ENCODE measurements around the gene CCDC74B.
"Not testable (repeated sequence)": the region's sequence is repeated elsewhere in the genome, so short reads cannot be mapped to it uniquely, and the experiment has no call there.

CCDC74B gene

GRCh38 chr2:130183512-130184373, 38.8 kb upstream of the CCDC74B start:
- H3K27ac ChIP-seq (ENCODE audit: low read depth, low read length): no peak overlapping the region
- no peaks in the 10 kb centered on the region for H3K9me3 ChIP-seq (ENCODE audit: control insufficient read depth, insufficient read depth, low read length)
- no peaks in the 10 kb centered on the region for H3K27me3 ChIP-seq (ENCODE audit: control insufficient read depth, insufficient read depth, low read length)
- H3K4me1 ChIP-seq (ENCODE audit: control insufficient read depth, insufficient read depth, low read length): no peaks in the 10 kb centered on the region
- peak overlapping the region; percentile 100 for H3K4me3 ChIP-seq (ENCODE audit: low read depth, low read length)
- peaks cover 9% of the 10 kb centered on the region; the same call in 1 of the 2 replicates for H3K36me3 ChIP-seq (ENCODE audit: control insufficient read depth, insufficient read depth, low read length)
- no peak overlapping the region for H3K9ac ChIP-seq (ENCODE audit: low read depth, low read length)

GRCh38 chr2:130182826-130183511, 38.1 kb upstream of the CCDC74B start:
- Histone ChIP-seq H3K4me3 (ENCODE audit: low read depth, low read length) (peak overlapping the region; percentile 100), H3K36me3 (ENCODE audit: control insufficient read depth, insufficient read depth, low read length) (peaks cover 13% of the 10 kb centered on the region)
- H3K27ac ChIP-seq (ENCODE audit: low read depth, low read length); H3K9ac ChIP-seq (ENCODE audit: low read depth, low read length); H3K27me3 ChIP-seq (ENCODE audit: control insufficient read depth, insufficient read depth, low read length); H3K9me3 ChIP-seq (ENCODE audit: control insufficient read depth, insufficient read depth, low read length); H3K4me1 ChIP-seq (ENCODE audit: control insufficient read depth, insufficient read depth, low read length): not testable (repeated sequence)

- H3K4me3 ChIP-seq (ENCODE audit: low read depth, low read length): peak within 1 kb of the TSS; percentile 100
- peak within 1 kb of the TSS; percentile 98 for H3K9ac ChIP-seq (ENCODE audit: low read depth, low read length)
- H3K27me3 ChIP-seq (ENCODE audit: control insufficient read depth, insufficient read depth, low read length); H3K4me1 ChIP-seq (ENCODE audit: control insufficient read depth, insufficient read depth, low read length); H3K9me3 ChIP-seq (ENCODE audit: control insufficient read depth, insufficient read depth, low read length): not testable (repeated sequence)
- peaks cover 14% of the 10 kb centered on the region for H3K36me3 ChIP-seq (ENCODE audit: control insufficient read depth, insufficient read depth, low read length)
- peak within 1 kb of the TSS; percentile 88 for H3K27ac ChIP-seq (ENCODE audit: low read depth, low read length)
Measured at GRCh38 chr2:130181880-130182682, 37.2 kb upstream of the CCDC74B start, which contains the start of gene MZT2B. MZT2B (plus strand) TSS chr2:130182262; CDS start chr2:130182283, 21 bp downstream.

GRCh38 chr2:130181325-130181879, 36.5 kb upstream of the CCDC74B start, which contains the start of gene SMPD4:
SMPD4 (minus strand) TSS chr2:130181602; CDS start chr2:130176592, 5,010 bp downstream.
- peak within 1 kb of the TSS; percentile 88 for H3K27ac ChIP-seq (ENCODE audit: low read depth, low read length)

GRCh38 chr2:130180404-130181324, 35.8 kb upstream of the CCDC74B start:
- not testable (repeated sequence) for H3K4me1 ChIP-seq (ENCODE audit: control insufficient read depth, insufficient read depth, low read length)
- peaks cover 22% of the 10 kb centered on the region for H3K36me3 ChIP-seq (ENCODE audit: control insufficient read depth, insufficient read depth, low read length)

More at GRCh38 chr2:130181325-130181879, 36.5 kb upstream of the CCDC74B start, which contains the start of gene SMPD4:
- no peaks in the 10 kb centered on the region for H3K4me1 ChIP-seq (ENCODE audit: control insufficient read depth, insufficient read depth, low read length)
- H3K4me3 ChIP-seq (ENCODE audit: low read depth, low read length): peak within 1 kb of the TSS; percentile 100
- no peaks in the 10 kb centered on the region for H3K27me3 ChIP-seq (ENCODE audit: control insufficient read depth, insufficient read depth, low read length)
- H3K36me3 ChIP-seq (ENCODE audit: control insufficient read depth, insufficient read depth, low read length): peaks cover 17% of the 10 kb centered on the region
- peak within 1 kb of the TSS; percentile 98 for H3K9ac ChIP-seq (ENCODE audit: low read depth, low read length)
- no peaks in the 10 kb centered on the region for H3K9me3 ChIP-seq (ENCODE audit: control insufficient read depth, insufficient read depth, low read length)

GRCh38 chr2:130174866-130175265, 30.0 kb upstream of the CCDC74B start:
- not testable (repeated sequence) for H3K27me3 ChIP-seq (ENCODE audit: control insufficient read depth, insufficient read depth, low read length); H3K27ac ChIP-seq (ENCODE audit: low read depth, low read length); H3K4me3 ChIP-seq (ENCODE audit: low read depth, low read length); H3K9ac ChIP-seq (ENCODE audit: low read depth, low read length); H3K9me3 ChIP-seq (ENCODE audit: control insufficient read depth, insufficient read depth, low read length); H3K4me1 ChIP-seq (ENCODE audit: control insufficient read depth, insufficient read depth, low read length)
- peaks cover 67% of the 10 kb centered on the region for H3K36me3 ChIP-seq (ENCODE audit: control insufficient read depth, insufficient read depth, low read length)

More at GRCh38 chr2:130180404-130181324, 35.8 kb upstream of the CCDC74B start:
- H3K4me3 ChIP-seq (ENCODE audit: low read depth, low read length): peak overlapping the region; percentile 100
- not testable (repeated sequence) for H3K27me3 ChIP-seq (ENCODE audit: control insufficient read depth, insufficient read depth, low read length); H3K9me3 ChIP-seq (ENCODE audit: control insufficient read depth, insufficient read depth, low read length)
- H3K9ac ChIP-seq (ENCODE audit: low read depth, low read length): peak overlapping the region; percentile 98
- H3K27ac ChIP-seq (ENCODE audit: low read depth, low read length): peak overlapping the region; percentile 88

GRCh38 chr2:130169896-130170295, 25.0 kb upstream of the CCDC74B start:
- H3K9ac ChIP-seq (ENCODE audit: low read depth, low read length): no peak overlapping the region
- no peaks in the 10 kb centered on the region for H3K4me1 ChIP-seq (ENCODE audit: control insufficient read depth, insufficient read depth, low read length)
- no peak overlapping the region for H3K4me3 ChIP-seq (ENCODE audit: low read depth, low read length)
- peaks cover 87% of the 10 kb centered on the region for H3K36me3 ChIP-seq (ENCODE audit: control insufficient read depth, insufficient read depth, low read length)
- no peaks in the 10 kb centered on the region for H3K9me3 ChIP-seq (ENCODE audit: control insufficient read depth, insufficient read depth, low read length)
- H3K27me3 ChIP-seq (ENCODE audit: control insufficient read depth, insufficient read depth, low read length): no peaks in the 10 kb centered on the region
- no peak overlapping the region for H3K27ac ChIP-seq (ENCODE audit: low read depth, low read length)

- not testable (repeated sequence) for H3K4me3 ChIP-seq (ENCODE audit: low read depth, low read length); H3K9me3 ChIP-seq (ENCODE audit: control insufficient read depth, insufficient read depth, low read length); H3K27ac ChIP-seq (ENCODE audit: low read depth, low read length); H3K27me3 ChIP-seq (ENCODE audit: control insufficient read depth, insufficient read depth, low read length); H3K4me1 ChIP-seq (ENCODE audit: control insufficient read depth, insufficient read depth, low read length); H3K9ac ChIP-seq (ENCODE audit: low read depth, low read length)
- peaks cover 87% of the 10 kb centered on the region for H3K36me3 ChIP-seq (ENCODE audit: control insufficient read depth, insufficient read depth, low read length)
Measured at GRCh38 chr2:130169163-130169562, 24.3 kb upstream of the CCDC74B start.

- not testable (repeated sequence) for H3K27me3 ChIP-seq (ENCODE audit: control insufficient read depth, insufficient read depth, low read length); H3K9me3 ChIP-seq (ENCODE audit: control insufficient read depth, insufficient read depth, low read length); H3K4me3 ChIP-seq (ENCODE audit: low read depth, low read length); H3K27ac ChIP-seq (ENCODE audit: low read depth, low read length); H3K4me1 ChIP-seq (ENCODE audit: control insufficient read depth, insufficient read depth, low read length); H3K9ac ChIP-seq (ENCODE audit: low read depth, low read length)
- peaks cover 80% of the 10 kb centered on the region for H3K36me3 ChIP-seq (ENCODE audit: control insufficient read depth, insufficient read depth, low read length)
Measured at GRCh38 chr2:130166611-130167010, 21.7 kb upstream of the CCDC74B start.

Data from HUES48 (cell line).